ENCODE data around the gene PLEKHH2.
"Not testable (repeated sequence)": the region's sequence is repeated elsewhere in the genome, so short reads cannot be mapped to it uniquely, and the experiment has no call there.

Gene PLEKHH2

GRCh38 chr2:43642363-43642762 lies 5.3 kb downstream of the PLEKHH2 start:
- FAIRE-seq = no peak

GRCh38 chr2:43643680-43644079 lies 6.6 kb downstream of the PLEKHH2 start:
- FAIRE-seq = no peak

GRCh38 chr2:43648994-43649701 lies 12.1 kb downstream of the PLEKHH2 start:
- no peak for FAIRE-seq

- no peak for FAIRE-seq
Measured at GRCh38 chr2:43653506-43653905, 16.4 kb downstream of the PLEKHH2 start.

GRCh38 chr2:43657241-43657640 lies 20.2 kb downstream of the PLEKHH2 start:
- no peak for FAIRE-seq

GRCh38 chr2:43675646-43676321 lies 38.7 kb downstream of the PLEKHH2 start:
- FAIRE-seq = no peak

- FAIRE-seq = no peak
Measured at GRCh38 chr2:43676322-43677050, 39.4 kb downstream of the PLEKHH2 start, which contains the start of gene C1GALT1C1L. C1GALT1C1L (minus strand) TSS chr2:43676429; CDS start chr2:43676322, 107 bp downstream.

- not testable (repeated sequence) for FAIRE-seq
Measured at GRCh38 chr2:43677783-43678182, 40.7 kb downstream of the PLEKHH2 start.

GRCh38 chr2:43685357-43685756 lies 48.3 kb downstream of the PLEKHH2 start:
- no peak for FAIRE-seq

- no peak for FAIRE-seq
Measured at GRCh38 chr2:43689999-43690398, 52.9 kb downstream of the PLEKHH2 start.

GRCh38 chr2:43692428-43692994 lies 55.5 kb downstream of the PLEKHH2 start:
- FAIRE-seq = no peak

- FAIRE-seq = not testable (repeated sequence)
Measured at GRCh38 chr2:43698140-43698539, 61.1 kb downstream of the PLEKHH2 start.

GRCh38 chr2:43699761-43700160 lies 62.7 kb downstream of the PLEKHH2 start:
- no peak for FAIRE-seq

GRCh38 chr2:43701111-43701510 lies 64.1 kb downstream of the PLEKHH2 start:
- no peak for FAIRE-seq

- no peak for FAIRE-seq
Measured at GRCh38 chr2:43707255-43708015, 70.4 kb downstream of the PLEKHH2 start.

- no peak for FAIRE-seq
Measured at GRCh38 chr2:43708178-43708577, 71.1 kb downstream of the PLEKHH2 start.

GRCh38 chr2:43708891-43709290 lies 71.8 kb downstream of the PLEKHH2 start:
- FAIRE-seq = no peak

GRCh38 chr2:43710866-43711265 lies 73.8 kb downstream of the PLEKHH2 start:
- no peak for FAIRE-seq

GRCh38 chr2:43714164-43714563 lies 77.1 kb downstream of the PLEKHH2 start:
- FAIRE-seq = no peak

GRCh38 chr2:43715300-43716098 lies 78.4 kb downstream of the PLEKHH2 start:
- FAIRE-seq = no peak

GRCh38 chr2:43717322-43717721 lies 80.3 kb downstream of the PLEKHH2 start:
- FAIRE-seq = no peak

All from A204.1 (cell line).